K562 (cell line): Measurements from ENCODE around the gene PLEKHA7. TPM values are rescaled to one million over a fixed set of nuclear protein-coding genes. Genes with fewer than 3 reads are reported as not detected.

ENCODE experiments used
- ATAC-seq: fragments of 200-7000 bp; cut with Tn5 transposase; 3 replicates; pipeline ENCODE4 v1.9.1; 2020; ENCODE audit warnings: moderate library complexity
- BruUV-seq: library from RNA; stranded (reverse); fragments of 400-500 nt; replicated peaks from 2 replicates; lab custom pipeline; 2021; lab: Mats Ljungman, UMichigan
- CTCF ChIA-PET: fragments of 300-600 bp; formaldehyde crosslinking; extraction: SDS; loops from one replicate; lab custom pipeline; 2021; ENCODE audit warnings: low intra/inter-chr PET ratio; lab: Yijun Ruan, JAX
- POLR2A ChIA-PET: fragments of 300-600, 350-650 bp; sonication (Branson Sonifier 250); formaldehyde crosslinking; extraction: SDS; loops from one replicate; lab custom pipeline; 2021; ENCODE audit warnings: antibody characterized with exemption, inconsistent platforms; lab: Yijun Ruan, JAX
- DNase-seq, 4 experiments: peaks; one replicate each; pipeline versions ENCODE4 v3.0.0 to v3.0.0-alpha.2; 2011 to 2018; ENCODE audit warnings: low spot score in 3 of 4, mixed read lengths in 3 of 4; ENCODE audit errors: extremely low read depth in 1 of 4
- FAIRE-seq: peaks from 2 replicates; lab custom pipeline; 2011; peaks lifted over from hg19 to GRCh38; lab: Jason Lieb, UNC
- H2AFZ ChIP-seq: 2 replicates; pipeline ENCODE4 v1.6.0; 2011; ENCODE audit warnings: low read depth, low read length, control low read depth, inconsistent platforms
- H3K27ac ChIP-seq: fragments of 200-600 bp; 3 replicates; pipeline ENCODE4 v1.8.0; 2011; ENCODE audit warnings: low read depth, mild to moderate bottlenecking, control low read depth, inconsistent platforms, low read length, moderate library complexity, mixed read lengths; ENCODE audit errors: extremely low read depth
- H3K27me3 ChIP-seq, 2 experiments: fragments of 300-600 bp in 1 of 2; 2 replicates in 1 of 2; 3 replicates in 1 of 2; pipeline versions ENCODE4 v1.6.0 to v1.8.0; 2011; ENCODE audit warnings: inconsistent platforms in 2 of 2, low read length in 2 of 2, mild to moderate bottlenecking in 1 of 2, mixed read lengths in 1 of 2, moderate library complexity in 1 of 2; ENCODE audit not compliant: control insufficient read depth in 2 of 2, insufficient read depth in 2 of 2
- H3K36me3 ChIP-seq: fragments of 300-600 bp; 3 replicates; pipeline ENCODE4 v1.8.0; 2011; ENCODE audit warnings: mild to moderate bottlenecking, low read length, inconsistent platforms; ENCODE audit not compliant: control insufficient read depth, insufficient read depth
- H3K4me1 ChIP-seq, 2 experiments: fragments of 200-600 bp in 1 of 2; replicated peaks in 1 of 2; 2 replicates in 1 of 2; 3 replicates in 1 of 2; pipeline versions ENCODE4 v1.5.1 to v1.8.0; 2011; ENCODE audit warnings: inconsistent platforms in 2 of 2, low read length in 2 of 2, mild to moderate bottlenecking in 1 of 2, mixed read lengths in 1 of 2, moderate library complexity in 1 of 2; ENCODE audit not compliant: control insufficient read depth in 2 of 2, insufficient read depth in 2 of 2
- H3K4me2 ChIP-seq: 2 replicates; pipeline ENCODE4 v1.6.1; 2011; ENCODE audit warnings: low read length, control low read depth, inconsistent platforms, mixed read lengths; ENCODE audit not compliant: insufficient read depth
- H3K4me3 ChIP-seq: fragments of 200-600 bp; sonication (generic), shearing (Covaris generic); 2 replicates; pipeline ENCODE4 v1.5.1; 2016; ENCODE audit warnings: control low read depth, inconsistent platforms
- H3K79me2 ChIP-seq: fragments of 200-600 bp; 3 replicates; pipeline ENCODE4 v1.8.0; 2011; ENCODE audit warnings: low read length, inconsistent platforms; ENCODE audit not compliant: control insufficient read depth, insufficient read depth
- H3K9ac ChIP-seq, 2 experiments: 2 replicates each; pipeline versions ENCODE4 v1.6.0 to v1.6.1; 2011; ENCODE audit warnings: low read depth in 2 of 2, low read length in 2 of 2, control low read depth in 1 of 2, inconsistent platforms in 1 of 2, mild to moderate bottlenecking in 1 of 2, mixed read lengths in 1 of 2; ENCODE audit not compliant: insufficient read depth in 1 of 2
- H3K9me1 ChIP-seq: one replicate; pipeline ENCODE4 v1.6.0; 2011; ENCODE audit warnings: inconsistent platforms, mild to moderate bottlenecking, low read length, moderate library complexity; ENCODE audit not compliant: control insufficient read depth, insufficient read depth
- H3K9me3 ChIP-seq: replicated peaks from 2 replicates; pipeline ENCODE4 v1.5.1; 2011; ENCODE audit warnings: low read depth, low read length, inconsistent platforms; ENCODE audit not compliant: control insufficient read depth, insufficient read depth
- H4K20me1 ChIP-seq: replicated peaks from 2 replicates; pipeline ENCODE4 v1.6.1; 2011; ENCODE audit warnings: low read length, inconsistent platforms, mixed read lengths; ENCODE audit not compliant: control insufficient read depth, insufficient read depth
- AFF1 ChIP-seq, 2 experiments: fragments of 450-650 bp; IDR thresholded peaks; 2 replicates each; pipeline ENCODE4 v1.6.1; 2018; ENCODE audit warnings: mild to moderate bottlenecking in 2 of 2, low read depth in 1 of 2; ENCODE audit not compliant: partially characterized antibody in 2 of 2
- FOXK2 ChIP-seq, 2 experiments: fragments of 450-650 bp; IDR thresholded peaks in 1 of 2; conservative IDR thresholded peaks in 1 of 2; 2 replicates each; pipeline ENCODE4 v1.6.1; 2016; ENCODE audit warnings: low read depth in 2 of 2, mild to moderate bottlenecking in 1 of 2
- NKRF ChIP-seq: fragments of 450-650 bp; IDR thresholded peaks from 2 replicates; pipeline ENCODE4 v1.6.1; 2016; ENCODE audit warnings: borderline replicate concordance
- RBM22 ChIP-seq: fragments of 200-400 bp; formaldehyde crosslinking; IDR thresholded peaks from 2 replicates; pipeline ENCODE4 v1.6.1; 2018; ENCODE audit warnings: low read length, low read depth; ENCODE audit not compliant: poor library complexity, severe bottlenecking
- STAG1 ChIP-seq: sonication (generic); formaldehyde crosslinking; IDR thresholded peaks from 2 replicates; pipeline ENCODE4 v1.5.0; 2020; ENCODE audit warnings: missing genetic modification reagents, borderline replicate concordance
- ZKSCAN8 ChIP-seq: fragments of 200-800 bp; sonication (Bioruptor generic); IDR thresholded peaks from 2 replicates; pipeline ENCODE4 v1.6.1; 2016; ENCODE audit warnings: missing genetic modification characterization, missing compliant biosample characterization
- ZNF449 ChIP-seq: fragments of 250-450 bp; sonication (Bioruptor Pico); IDR thresholded peaks from 2 replicates; pipeline ENCODE4 v1.8.0; 2022; ENCODE audit warnings: moderate library complexity, mild to moderate bottlenecking, inconsistent platforms
- WGBS: fragments of 100-300 bp; shearing (Covaris generic); methylation state at CpG from one replicate; pipeline ENCODE4 v1.1.6; 2016; ENCODE audit warnings: low coverage, mixed read lengths; ENCODE audit not compliant: insufficient coverage; ENCODE audit errors: missing lambda C conversion rate; 5-methylcytosine and 5-hydroxymethylcytosine counted together
- in situ Hi-C: fragments of 300-500 bp; cut with MboI; formaldehyde crosslinking; loops from 4 replicates; pipeline ENCODE4 v1.15.0; 2018; ENCODE audit warnings: inconsistent platforms, mixed read lengths
- intact Hi-C: fragments of 100-400 bp; cut with micrococcal nuclease; formaldehyde crosslinking; loops from 2 replicates; pipeline ENCODE4 v1.14.2; 2022
- polyA plus RNA-seq, 8 experiments: library from polyadenylated mRNA; depleted of rRNA in 4 of 8; stranded (reverse) in 5 of 8; unstranded in 3 of 8; fragments of >200 nt; fragmentation: Nextera tagmentation in 2 of 8; fragmentation: Illumina TruSeq in 1 of 8; extraction: Ambion mirVana in 2 of 8; extraction: Trizol in 1 of 8; gene quantifications; 2 replicates each; pipeline versions ENCODE4 v1.2.1 to v1.2.3, GENCODE V29; 2011 to 2014; ENCODE audit warnings: inconsistent platforms in 1 of 8, missing spikeins in 1 of 8
- total RNA-seq, 7 experiments: library from RNA; depleted of rRNA in 6 of 7; stranded (reverse); fragments of >200 nt in 6 of 7; fragmentation: Illumina TruSeq in 2 of 7; extraction: Trizol in 2 of 7; gene quantifications; 2 replicates each; pipeline versions ENCODE4 v1.2.1 to v1.2.3, GENCODE V29; 2011 to 2021; ENCODE audit warnings: low replicate concordance in 1 of 7

The PLEKHA7 gene
- total and polyA plus RNA-seq, 9 of the 15 experiments (the other 6 are each of a cell fraction or from before 2014, with no cell fraction given) = 0.06 to 0.77 (median 0.20) TPM; not detected in 1

GRCh38 chr11:16993495-16993894, 20.7 kb downstream of the PLEKHA7 start:
- Histone ChIP-seq H3K79me2 (no peaks in the 10 kb centered on the region), H3K4me3 (no peak overlapping the region), H3K27ac (no peak overlapping the region), H3K36me3 (no peaks in the 10 kb centered on the region), H3K9me3 (no peaks in the 10 kb centered on the region), H3K4me2 (no peak overlapping the region), H2AFZ (no peak overlapping the region), H3K9ac (no peak overlapping the region), H3K27me3 (peaks cover 18 to 55% of the 10 kb centered on the region in 2 experiments), H3K4me1 (no peaks in the 10 kb centered on the region), H3K9me1 (no peaks in the 10 kb centered on the region), H4K20me1 (no peaks in the 10 kb centered on the region)
- CTCF ChIA-PET = no interaction called here
- WGBS = 0% methylated on average over 1 of the region's 1 CpG
- DNase-seq (no peak), FAIRE-seq (no peak), ATAC-seq (no peak)
- TF ChIP-seq RBM22 (no peak), ZKSCAN8 (CRISPR knock-in tag) (peak; percentile 51; the same call in 1 of the 2 replicates)
- POLR2A ChIA-PET = no interaction called here
- in situ Hi-C loops (no loop called here), intact Hi-C loops (no loop called here)
- no TSS peak for BruUV-seq

GRCh38 chr11:16992846-16993245, 21.4 kb downstream of the PLEKHA7 start:
- ATAC-seq (no peak), FAIRE-seq (no peak), DNase-seq (no peak)
- Histone ChIP-seq H3K36me3 (no peaks in the 10 kb centered on the region), H2AFZ (no peak overlapping the region), H3K9me3 (no peaks in the 10 kb centered on the region), H3K9me1 (no peaks in the 10 kb centered on the region), H3K4me3 (no peak overlapping the region), H3K27me3 (peaks cover 18 to 51% of the 10 kb centered on the region in 2 experiments), H3K9ac (no peak overlapping the region), H4K20me1 (no peaks in the 10 kb centered on the region), H3K79me2 (no peaks in the 10 kb centered on the region), H3K27ac (no peak overlapping the region), H3K4me2 (no peak overlapping the region), H3K4me1 (no peaks in the 10 kb centered on the region)
- CTCF ChIA-PET = no interaction called here
- in situ Hi-C loops = no loop called here
- 3% methylated on average over 3 of the region's 3 CpGs for whole genome bisulfite sequencing
- intact Hi-C loops = no loop called here
- no TSS peak for BruUV-seq
- POLR2A ChIA-PET = no interaction called here
- TF ChIP-seq STAG1 (CRISPR knock-in tag) (no peak), NKRF (no peak), ZNF449 (CRISPR knock-in tag) (no peak), FOXK2 (conservative IDR thresholded peaks at IDR 0.05 in 1 of 2, IDR thresholded peaks at IDR 0.05 in 1 of 2; ENCODE audit: low read depth in 2 of 2) (no peak), AFF1 (IDR thresholded peaks at IDR 0.05; ENCODE audit: low read depth in 1 of 2, partially characterized antibody in 2 of 2) (no peak)
